Measurements from ENCODE around the gene TRAPPC13.
A peak's percentile ranks its signal among the peaks of the same experiment; 100 is the strongest.
"Not testable (repeated sequence)": the region's sequence is repeated elsewhere in the genome, so short reads cannot be mapped to it uniquely, and the experiment has no call there.

Gene TRAPPC13

GRCh38 chr5:65624571-65625555 is at the start of gene TRAPPC13, which contains the start of gene SHLD3:
TRAPPC13 (plus strand) TSS chr5:65625027; CDS start chr5:65625061, 34 bp downstream.
SHLD3 (plus strand) TSS chr5:65625027; CDS start chr5:65629588, 4,561 bp downstream.
- peak; percentile 87 for DNase-seq (ENCODE audit: low spot score)

GRCh38 chr5:65577141-65577540 is 47.7 kb upstream of the TRAPPC13 start:
- DNase-seq (ENCODE audit: low spot score) = no peak

GRCh38 chr5:65588694-65589093 is 36.1 kb upstream of the TRAPPC13 start:
- peak; percentile 4 for DNase-seq (ENCODE audit: low spot score)

- DNase-seq (ENCODE audit: low spot score) = not testable (repeated sequence)
These were observed 23.1 kb upstream of the TRAPPC13 start for GRCh38 chr5:65601761-65602160.

- DNase-seq (ENCODE audit: low spot score) = no peak
These were observed 13.3 kb upstream of the TRAPPC13 start for GRCh38 chr5:65611524-65611923.

GRCh38 chr5:65612298-65612907 is 12.4 kb upstream of the TRAPPC13 start:
- no peak for DNase-seq (ENCODE audit: low spot score)

- no peak for DNase-seq (ENCODE audit: low spot score)
These were observed 4.8 kb upstream of the TRAPPC13 start for GRCh38 chr5:65620021-65620420.

- not testable (repeated sequence) for DNase-seq (ENCODE audit: low spot score)
These were observed 2.9 kb upstream of the TRAPPC13 start for GRCh38 chr5:65621961-65622360.

GRCh38 chr5:65623482-65623881 is 1.3 kb upstream of the TRAPPC13 start:
- peak; percentile 3 for DNase-seq (ENCODE audit: low spot score)

- DNase-seq (ENCODE audit: low spot score) = peak; percentile 95
These were observed 729 bp upstream of the TRAPPC13 start, which contains the start of gene TRIM23 for GRCh38 chr5:65624025-65624570. TRIM23 (minus strand) TSS chr5:65624333; CDS start chr5:65624274, 59 bp downstream.

- DNase-seq (ENCODE audit: low spot score) = peak; percentile 2
These were observed 916 bp downstream of the TRAPPC13 start for GRCh38 chr5:65625743-65626142.

GRCh38 chr5:65630981-65631380 is 6.2 kb downstream of the TRAPPC13 start:
- DNase-seq (ENCODE audit: low spot score) = no peak

GRCh38 chr5:65640240-65640639 is 15.4 kb downstream of the TRAPPC13 start:
- DNase-seq (ENCODE audit: low spot score) = no peak

- DNase-seq (ENCODE audit: low spot score) = no peak
These were observed 22.1 kb downstream of the TRAPPC13 start for GRCh38 chr5:65646938-65647337.

GRCh38 chr5:65647941-65648340 is 23.1 kb downstream of the TRAPPC13 start:
- no peak for DNase-seq (ENCODE audit: low spot score)

GRCh38 chr5:65651144-65651543 is 26.3 kb downstream of the TRAPPC13 start:
- no peak for DNase-seq (ENCODE audit: low spot score)

- no peak for DNase-seq (ENCODE audit: low spot score)
These were observed 29.9 kb downstream of the TRAPPC13 start for GRCh38 chr5:65654713-65655112.

GRCh38 chr5:65663804-65664521 is 39.1 kb downstream of the TRAPPC13 start:
- DNase-seq (ENCODE audit: low spot score) = no peak

- DNase-seq (ENCODE audit: low spot score) = no peak
These were observed 43.9 kb downstream of the TRAPPC13 start for GRCh38 chr5:65668696-65669095.

GRCh38 chr5:65672796-65673195 is 48.0 kb downstream of the TRAPPC13 start:
- no peak for DNase-seq (ENCODE audit: low spot score)

- no peak for DNase-seq (ENCODE audit: low spot score)
These were observed 49.9 kb downstream of the TRAPPC13 start for GRCh38 chr5:65674749-65675148.

GRCh38 chr5:65676056-65676455 is 51.2 kb downstream of the TRAPPC13 start:
- not testable (repeated sequence) for DNase-seq (ENCODE audit: low spot score)
